HepG2 (cell line): ENCODE measurements around the gene ACOXL. TPM values are rescaled to one million over a fixed set of nuclear protein-coding genes. Genes with fewer than 3 reads are reported as not detected.

Experiments used
- ATAC-seq: fragments of 200-7000 bp; cut with Tn5 transposase; 3 replicates; pipeline ENCODE4 v1.9.1; 2020; ENCODE audit warnings: mild to moderate bottlenecking, moderate library complexity
- BruUV-seq: library from RNA; stranded (reverse); fragments of 400-500 nt; replicated peaks from 2 replicates; lab custom pipeline; 2021; lab: Mats Ljungman, UMichigan
- CTCF ChIA-PET: fragments of 300-600 bp; formaldehyde crosslinking; extraction: SDS; loops from one replicate; lab custom pipeline; 2021; ENCODE audit warnings: low total read pairs, inconsistent platforms, low intra/inter-chr PET ratio; lab: Yijun Ruan, JAX
- POLR2A ChIA-PET: fragments of 350-600 bp; sonication (Branson Sonifier 250); formaldehyde crosslinking; loops from one replicate; lab custom pipeline; 2020; ENCODE audit warnings: antibody characterized with exemption, inconsistent platforms; lab: Yijun Ruan, JAX
- DNase-seq: peaks from one replicate; pipeline ENCODE4 v3.0.0-alpha.2; 2015; ENCODE audit warnings: low spot score
- FAIRE-seq: peaks from 3 replicates; lab custom pipeline; 2011; peaks lifted over from hg19 to GRCh38; lab: Jason Lieb, UNC
- H2AFZ ChIP-seq: one replicate; pipeline ENCODE4 v1.6.1; 2011; ENCODE audit warnings: low read length, inconsistent platforms
- H3K27ac ChIP-seq: fragments of 300-600 bp; 3 replicates; pipeline ENCODE4 v1.8.0; 2011; ENCODE audit warnings: mixed run types, mild to moderate bottlenecking, mixed read lengths, low read length, inconsistent platforms; ENCODE audit not compliant: insufficient read depth; ENCODE audit errors: extremely low read length
- H3K27me3 ChIP-seq, 2 experiments: fragments of 200-600 bp in 1 of 2; 2 replicates in 1 of 2; 3 replicates in 1 of 2; pipeline versions ENCODE4 v1.6.0 to v1.8.0; 2011; ENCODE audit warnings: low read length in 2 of 2, mild to moderate bottlenecking in 2 of 2, moderate library complexity in 2 of 2, inconsistent platforms in 1 of 2; ENCODE audit not compliant: insufficient read depth in 2 of 2, control insufficient read depth in 1 of 2
- H3K36me3 ChIP-seq, 2 experiments: fragments of 200-600 bp in 1 of 2; replicated peaks in 1 of 2; 2 replicates in 1 of 2; 3 replicates in 1 of 2; pipeline versions ENCODE4 v1.5.1 to v1.8.0; 2011; ENCODE audit warnings: low read length in 2 of 2, inconsistent platforms in 1 of 2; ENCODE audit not compliant: insufficient read depth in 2 of 2, control insufficient read depth in 1 of 2
- H3K4me1 ChIP-seq: 2 replicates; pipeline ENCODE4 v1.5.1; 2012; ENCODE audit warnings: low read length, inconsistent platforms; ENCODE audit not compliant: insufficient read depth
- H3K4me2 ChIP-seq: 2 replicates; pipeline ENCODE4 v1.6.0; 2011; ENCODE audit warnings: low read depth, low read length, inconsistent platforms
- H3K4me3 ChIP-seq, 3 experiments: fragments of 200-600 bp in 1 of 3; sonication (generic), shearing (Covaris generic) in 1 of 3; replicated peaks in 1 of 3; 2 replicates each; pipeline ENCODE4 v1.5.1; 2011 to 2016; ENCODE audit warnings: low read length in 3 of 3, inconsistent platforms in 2 of 3, low read depth in 2 of 3, mild to moderate bottlenecking in 2 of 3, control low read depth in 1 of 3, mixed read lengths in 1 of 3; ENCODE audit not compliant: insufficient read depth in 1 of 3
- H3K79me2 ChIP-seq: one replicate; pipeline ENCODE4 v1.6.1; 2011; ENCODE audit warnings: low read length, inconsistent platforms; ENCODE audit not compliant: insufficient read depth
- H3K9ac ChIP-seq: 2 replicates; pipeline ENCODE4 v1.6.0; 2011; ENCODE audit warnings: mild to moderate bottlenecking, low read depth, low read length, inconsistent platforms; ENCODE audit not compliant: insufficient read depth
- H3K9me3 ChIP-seq: 2 replicates; pipeline ENCODE4 v1.5.1; 2012; ENCODE audit warnings: mild to moderate bottlenecking, low read length
- H4K20me1 ChIP-seq: 2 replicates; pipeline ENCODE4 v1.6.0; 2011; ENCODE audit warnings: inconsistent platforms, mild to moderate bottlenecking, low read length, moderate library complexity; ENCODE audit not compliant: insufficient read depth
- FOXM1 ChIP-seq: sonication (generic); formaldehyde crosslinking; IDR thresholded peaks from 2 replicates; pipeline ENCODE4 v1.5.0; 2020; ENCODE audit warnings: missing genetic modification reagents
- HMGA1 ChIP-seq: sonication (generic); formaldehyde crosslinking; conservative IDR thresholded peaks from 2 replicates; pipeline ENCODE4 v1.4.0; 2020; ENCODE audit warnings: missing genetic modification reagents
- IRF9 ChIP-seq: sonication (generic); formaldehyde crosslinking; IDR thresholded peaks from 2 replicates; pipeline ENCODE4 v1.8.0; 2022; ENCODE audit warnings: missing genetic modification reagents, mild to moderate bottlenecking, borderline replicate concordance
- KMT2B ChIP-seq: IDR thresholded peaks from 2 replicates; pipeline ENCODE4 v1.6.1; 2016; ENCODE audit warnings: missing genetic modification reagents, missing compliant biosample characterization
- RFX1 ChIP-seq: fragments of 450-650 bp; IDR thresholded peaks from 2 replicates; pipeline ENCODE4 v1.6.1; 2017
- TOE1 ChIP-seq: sonication (generic); formaldehyde crosslinking; IDR thresholded peaks from 2 replicates; pipeline ENCODE4 v1.4.0; 2020; ENCODE audit warnings: mild to moderate bottlenecking, missing genetic modification reagents
- ZNF142 ChIP-seq: sonication (generic); formaldehyde crosslinking; IDR thresholded peaks from 2 replicates; pipeline ENCODE4 v1.4.0; 2020; ENCODE audit warnings: missing genetic modification reagents
- ZNF251 ChIP-seq: sonication (generic); formaldehyde crosslinking; IDR thresholded peaks from 2 replicates; pipeline ENCODE4 v1.9.0; 2021; ENCODE audit warnings: mild to moderate bottlenecking, missing genetic modification reagents
- ZNF512B ChIP-seq: sonication (generic); formaldehyde crosslinking; IDR thresholded peaks from 2 replicates; pipeline ENCODE4 v1.5.1; 2020; ENCODE audit warnings: missing genetic modification reagents, mild to moderate bottlenecking, borderline replicate concordance
- ZNF800 ChIP-seq: sonication (generic); formaldehyde crosslinking; IDR thresholded peaks from 2 replicates; pipeline ENCODE4 v1.4.0; 2020; ENCODE audit warnings: missing genetic modification reagents
- WGBS: methylation state at CpG from one replicate; pipeline ENCODE4 v1.1.6; 2017; ENCODE audit warnings: low lambda C conversion rate; 5-methylcytosine and 5-hydroxymethylcytosine counted together
- in situ Hi-C: cut with HindIII; loops from 2 replicates; pipeline ENCODE4 v1.10.0; 2017; ENCODE audit warnings: low pct_unique_long_range_greater_than_20kb; ENCODE audit not compliant: extremely low pct_ligation_motif_present
- intact Hi-C: fragments of 100-400 bp; cut with micrococcal nuclease; formaldehyde crosslinking; loops from one replicate; pipeline ENCODE4 v1.10.0; 2022; ENCODE audit not compliant: unreplicated experiment
- polyA plus RNA-seq, 8 experiments: library from polyadenylated mRNA; depleted of rRNA in 3 of 8; stranded (reverse) in 7 of 8; unstranded in 1 of 8; fragments of >200 nt; fragmentation: Illumina TruSeq in 4 of 8; extraction: Trizol in 4 of 8; gene quantifications; 2 replicates each; pipeline versions ENCODE4 v1.2.1 to v1.2.3, GENCODE V29; 2011 to 2016; ENCODE audit warnings: low read depth in 4 of 8, missing spikeins in 1 of 8, mixed read lengths in 1 of 8; ENCODE audit not compliant: insufficient read depth in 1 of 8
- total RNA-seq, 5 experiments: library from RNA; depleted of rRNA; stranded (reverse); fragments of >200 nt; fragmentation: Illumina TruSeq; extraction: Trizol; gene quantifications; 2 replicates each; pipeline ENCODE4 v1.2.3, GENCODE V29; 2016; ENCODE audit warnings: low read depth in 1 of 5

The ACOXL gene
- total and polyA plus RNA-seq, 2 of the 13 experiments (the other 11 are each of a cell fraction or from before 2014, with no cell fraction given), result not detected

- CTCF ChIA-PET, result no interaction called here
Measured at GRCh38 chr2:110793034-110793433, 60.7 kb downstream of the ACOXL start.

More at GRCh38 chr2:110793034-110793433, 60.7 kb downstream of the ACOXL start:
- H3K4me2 ChIP-seq, result no peak overlapping the region
- DNase-seq (no peak), ATAC-seq (no peak), FAIRE-seq (no peak)
- H4K20me1 ChIP-seq, result no peaks in the 10 kb centered on the region
- H3K4me3 ChIP-seq, result no peak overlapping the region
- no peak overlapping the region for H2AFZ ChIP-seq
- BruUV-seq, result no TSS peak
- in situ Hi-C loops (no loop called here), intact Hi-C loops (no loop called here)
- POLR2A ChIA-PET, result no interaction called here
- WGBS, result 27% methylated on average over 4 of the region's 4 CpGs
- H3K4me1 ChIP-seq, result no peaks in the 10 kb centered on the region
- no peaks in the 10 kb centered on the region for H3K9me3 ChIP-seq
- H3K9ac ChIP-seq, result no peak overlapping the region
- TF ChIP-seq RFX1 (no peak), FOXM1 (no peak), ZNF251 (no peak), TOE1 (CRISPR knock-in tag) (no peak), HMGA1 (CRISPR knock-in tag) (no peak), ZNF142 (CRISPR knock-in tag) (no peak), ZNF512B (no peak), ZNF800 (CRISPR knock-in tag) (no peak), KMT2B (no peak), IRF9 (CRISPR knock-in tag) (no peak)
- no peak overlapping the region for H3K27ac ChIP-seq
- H3K36me3 ChIP-seq, result no peaks in the 10 kb centered on the region
- peaks cover 0 to 74% of the 10 kb centered on the region in 2 experiments; a peak in 3 of 5 replicates for H3K27me3 ChIP-seq
- H3K79me2 ChIP-seq, result no peaks in the 10 kb centered on the region
